GM06990 (cell line): ENCODE results near the gene EVI5.

ENCODE experiments used
- DNase-seq: peaks from one replicate; pipeline ENCODE4 v3.0.0-alpha.2; 2011; ENCODE audit not compliant: insufficient read length; ENCODE audit errors: extremely low read depth
- H3K27me3 ChIP-seq: replicated peaks from 2 replicates; pipeline ENCODE4 v1.6.0; 2011; ENCODE audit warnings: low read length; ENCODE audit not compliant: control insufficient read depth, insufficient read depth
- H3K36me3 ChIP-seq: 2 replicates; pipeline ENCODE4 v1.5.1; 2011; ENCODE audit warnings: low read length; ENCODE audit not compliant: control insufficient read depth, insufficient read depth
- H3K4me3 ChIP-seq: replicated peaks from 2 replicates; pipeline ENCODE4 v1.5.1; 2011; ENCODE audit warnings: low read depth, mild to moderate bottlenecking, control low read depth, low read length
- TF ChIP-seq, protein P1 (sequence below): IDR thresholded peaks from 2 replicates; pipeline ENCODE4 v1.5.1; 2011; ENCODE audit warnings: low read length, control low read depth, mild to moderate bottlenecking, inconsistent platforms; ENCODE audit not compliant: insufficient read depth, poor library complexity, severe bottlenecking

The EVI5 gene

GRCh38 chr1:92551916-92552315, 233.0 kb downstream of the EVI5 start:
- Histone ChIP-seq H3K27me3 (no peaks in the 10 kb centered on the region), H3K4me3 (no peak overlapping the region), H3K36me3 (no peaks in the 10 kb centered on the region)
- no peak for DNase-seq
- TF ChIP-seq, protein P1, sequence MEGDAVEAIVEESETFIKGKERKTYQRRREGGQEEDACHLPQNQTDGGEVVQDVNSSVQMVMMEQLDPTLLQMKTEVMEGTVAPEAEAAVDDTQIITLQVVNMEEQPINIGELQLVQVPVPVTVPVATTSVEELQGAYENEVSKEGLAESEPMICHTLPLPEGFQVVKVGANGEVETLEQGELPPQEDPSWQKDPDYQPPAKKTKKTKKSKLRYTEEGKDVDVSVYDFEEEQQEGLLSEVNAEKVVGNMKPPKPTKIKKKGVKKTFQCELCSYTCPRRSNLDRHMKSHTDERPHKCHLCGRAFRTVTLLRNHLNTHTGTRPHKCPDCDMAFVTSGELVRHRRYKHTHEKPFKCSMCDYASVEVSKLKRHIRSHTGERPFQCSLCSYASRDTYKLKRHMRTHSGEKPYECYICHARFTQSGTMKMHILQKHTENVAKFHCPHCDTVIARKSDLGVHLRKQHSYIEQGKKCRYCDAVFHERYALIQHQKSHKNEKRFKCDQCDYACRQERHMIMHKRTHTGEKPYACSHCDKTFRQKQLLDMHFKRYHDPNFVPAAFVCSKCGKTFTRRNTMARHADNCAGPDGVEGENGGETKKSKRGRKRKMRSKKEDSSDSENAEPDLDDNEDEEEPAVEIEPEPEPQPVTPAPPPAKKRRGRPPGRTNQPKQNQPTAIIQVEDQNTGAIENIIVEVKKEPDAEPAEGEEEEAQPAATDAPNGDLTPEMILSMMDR, result no peak

DNA sequence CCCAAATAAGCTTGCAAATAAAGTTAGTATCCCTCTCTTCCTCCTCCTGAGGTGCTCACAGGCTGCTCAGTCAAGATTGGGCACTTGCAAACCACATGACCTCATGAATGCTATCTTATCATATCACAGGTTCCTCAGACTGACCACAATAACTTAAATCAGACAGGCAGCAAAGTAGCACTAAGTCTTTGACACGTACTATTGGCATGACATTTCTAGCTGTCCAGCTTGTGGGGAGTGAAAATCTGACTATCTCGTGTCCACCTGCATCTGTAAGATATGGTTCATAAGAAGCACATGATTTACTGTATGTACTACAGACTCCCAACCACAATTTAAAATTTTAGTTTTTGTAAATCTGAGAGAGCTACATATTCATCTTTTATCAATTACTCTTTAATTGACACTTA, 240.1 kb downstream of the EVI5 start:
- Histone ChIP-seq H3K4me3 (no peak overlapping the region), H3K36me3 (no peaks in the 10 kb centered on the region), H3K27me3 (no peaks in the 10 kb centered on the region)
- DNase-seq, result no peak
- TF ChIP-seq, protein P1, result no peak

GRCh38 chr1:92543131-92544055, 241.5 kb downstream of the EVI5 start:
- TF ChIP-seq, protein P1, result no peak
- no peaks in the 10 kb centered on the region for H3K36me3 ChIP-seq
- no peak overlapping the region for H3K4me3 ChIP-seq
- DNase-seq, result no peak
- no peaks in the 10 kb centered on the region for H3K27me3 ChIP-seq

- no peaks in the 10 kb centered on the region for H3K36me3 ChIP-seq
- H3K27me3 ChIP-seq, result no peaks in the 10 kb centered on the region
- no peak overlapping the region; the same call in 1 of the 2 replicates for H3K4me3 ChIP-seq
- TF ChIP-seq, protein P1, result no peak
- peak; percentile 30 for DNase-seq
Observed at GRCh38 chr1:92538413-92539061, 246.4 kb downstream of the EVI5 start.

GRCh38 chr1:92538048-92538412, 246.9 kb downstream of the EVI5 start:
- H3K27me3 ChIP-seq, result no peaks in the 10 kb centered on the region
- DNase-seq, result peak; percentile 55
- TF ChIP-seq, protein P1, result no peak
- H3K36me3 ChIP-seq, result no peaks in the 10 kb centered on the region
- peak overlapping the region; percentile 3; the same call in 1 of the 2 replicates for H3K4me3 ChIP-seq
